ENCODE results near the gene CATSPERD.

DNA sequence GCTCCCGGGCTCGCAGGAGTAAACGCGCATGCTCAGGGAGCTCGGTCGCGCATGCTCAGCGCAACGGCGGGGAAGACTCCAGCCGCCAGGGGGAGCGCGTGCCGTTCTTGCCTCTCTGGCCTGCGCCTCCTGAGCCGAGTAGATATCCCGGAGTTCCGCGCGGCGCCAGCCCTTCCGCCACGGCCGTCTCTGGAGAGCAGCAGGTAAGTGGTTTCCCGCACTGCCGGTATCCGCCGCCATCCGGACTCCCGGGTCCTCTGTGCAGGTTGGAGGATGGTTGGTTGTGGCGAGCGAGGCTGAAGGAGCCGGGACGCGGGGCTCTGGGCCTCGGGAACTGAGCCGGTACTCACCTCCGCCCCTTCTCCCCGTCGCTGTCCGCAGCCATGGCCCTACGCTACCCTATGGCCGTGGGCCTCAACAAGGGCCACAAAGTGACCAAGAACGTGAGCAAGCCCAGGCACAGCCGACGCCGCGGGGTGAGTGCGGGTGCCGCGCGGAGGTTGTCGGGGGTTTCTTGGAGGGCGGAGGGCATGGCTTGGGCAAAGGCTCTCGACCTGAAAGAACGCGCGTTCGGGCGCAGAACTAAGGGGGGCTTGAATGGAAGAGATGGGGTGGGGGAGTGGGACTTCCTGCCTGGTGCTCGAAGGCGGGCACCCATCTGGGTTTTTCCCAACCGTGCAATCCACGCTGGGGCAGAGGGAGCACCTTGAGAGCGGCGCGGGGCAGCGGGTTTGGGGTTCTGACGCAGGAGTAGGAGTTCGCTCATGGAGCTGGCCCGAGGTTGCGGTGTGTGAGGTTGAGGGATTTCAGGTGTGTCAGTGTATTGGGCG, 30.1 kb upstream of the CATSPERD start, which contains the start of gene RPL36:
- TF ChIP-seq, protein P1, sequence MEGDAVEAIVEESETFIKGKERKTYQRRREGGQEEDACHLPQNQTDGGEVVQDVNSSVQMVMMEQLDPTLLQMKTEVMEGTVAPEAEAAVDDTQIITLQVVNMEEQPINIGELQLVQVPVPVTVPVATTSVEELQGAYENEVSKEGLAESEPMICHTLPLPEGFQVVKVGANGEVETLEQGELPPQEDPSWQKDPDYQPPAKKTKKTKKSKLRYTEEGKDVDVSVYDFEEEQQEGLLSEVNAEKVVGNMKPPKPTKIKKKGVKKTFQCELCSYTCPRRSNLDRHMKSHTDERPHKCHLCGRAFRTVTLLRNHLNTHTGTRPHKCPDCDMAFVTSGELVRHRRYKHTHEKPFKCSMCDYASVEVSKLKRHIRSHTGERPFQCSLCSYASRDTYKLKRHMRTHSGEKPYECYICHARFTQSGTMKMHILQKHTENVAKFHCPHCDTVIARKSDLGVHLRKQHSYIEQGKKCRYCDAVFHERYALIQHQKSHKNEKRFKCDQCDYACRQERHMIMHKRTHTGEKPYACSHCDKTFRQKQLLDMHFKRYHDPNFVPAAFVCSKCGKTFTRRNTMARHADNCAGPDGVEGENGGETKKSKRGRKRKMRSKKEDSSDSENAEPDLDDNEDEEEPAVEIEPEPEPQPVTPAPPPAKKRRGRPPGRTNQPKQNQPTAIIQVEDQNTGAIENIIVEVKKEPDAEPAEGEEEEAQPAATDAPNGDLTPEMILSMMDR (IDR thresholded peaks at IDR 0.05), result peak; percentile 91 to 100 (median 99)
- TF ChIP-seq POLR2A (IDR thresholded peaks at IDR 0.05), result peak; percentile 91 to 99 (median 98)

Data from body of pancreas (tissue), 4 donors.